Psoas muscle (tissue), 8 donors: ENCODE data around the gene ADCY6. TPM values are rescaled to one million over a fixed set of nuclear protein-coding genes. Genes with fewer than 3 reads are reported as not detected.
A peak's percentile ranks its signal among the peaks of the same experiment; 100 is the strongest.

Experiments used
- ATAC-seq, 4 donors: fragments of 200-7000 bp; cut with Tn5 transposase; one replicate each; pipeline ENCODE4 v1.9.1; 2020; ENCODE audit warnings: moderate library complexity in 3 of 4, mild to moderate bottlenecking in 2 of 4
- DNase-seq, 2 donors: peaks; one replicate each; pipeline ENCODE4 v3.0.0-alpha.2; 2020
- H3K27ac ChIP-seq: fragments of 200-600 bp; one replicate; pipeline ENCODE4 v1.8.0; 2022
- H3K27me3 ChIP-seq, 3 donors: fragments of 200-600 bp in 1 of 3; one replicate each; pipeline versions ENCODE4 v1.6.1 to v1.8.0; 2013 to 2022; ENCODE audit warnings: low read length in 2 of 3, mild to moderate bottlenecking in 2 of 3, moderate library complexity in 1 of 3; ENCODE audit not compliant: insufficient read depth in 3 of 3
- H3K36me3 ChIP-seq, 2 donors: fragments of 200-600 bp in 1 of 2; one replicate each; pipeline versions ENCODE4 v1.6.1 to v1.8.0; 2013 to 2022; ENCODE audit warnings: low read depth in 1 of 2, mild to moderate bottlenecking in 1 of 2, moderate library complexity in 1 of 2; ENCODE audit not compliant: insufficient read depth in 1 of 2
- H3K4me1 ChIP-seq: fragments of 200-600 bp; one replicate; pipeline ENCODE4 v1.8.0; 2022
- H3K4me3 ChIP-seq: fragments of 200-600 bp; one replicate; pipeline ENCODE4 v1.8.0; 2022; ENCODE audit warnings: mild to moderate bottlenecking
- H3K9me3 ChIP-seq: fragments of 200-600 bp; one replicate; pipeline ENCODE4 v1.8.0; 2022
- WGBS, 3 donors: extraction: QIAGEN DNeasy Blood & Tissue Kit; methylation state at CpG; one replicate each; pipeline versions ENCODE4 v1.1.6 to v1.1.7; 2013; 5-methylcytosine and 5-hydroxymethylcytosine counted together
- intact Hi-C, 2 donors: fragments of 100-400 bp; cut with DNase I; formaldehyde crosslinking; loops; one replicate each; pipeline versions ENCODE4 v1.11.0 to v1.14.2; 2022
- long read RNA-seq, 2 donors: library from polyadenylated mRNA; unstranded; transcript quantifications; one replicate each; pipeline ENCODE4 v2.0.0, GENCODE V29; 2021
- polyA plus RNA-seq, 3 donors: library from polyadenylated mRNA; stranded (reverse); fragments of 200-250 nt; gene quantifications; one replicate each; pipeline ENCODE4 v1.2.3, GENCODE V29; 2013
- total RNA-seq, 4 donors: library from RNA; stranded (reverse); fragmentation: NEBNext Ultra II Directional in 2 of 4; extraction: Animal tissue kit (Norgen Biotek cat#: 25700) in 2 of 4; gene quantifications; one replicate each; pipeline versions ENCODE4 v1.2.1 to v1.2.4, GENCODE V29; 2021 to 2023
- TF ChIP-seq, protein P1 (sequence below): fragments of 200-600 bp; IDR thresholded peaks from one replicate; pipeline ENCODE4 v1.8.0; 2022; ENCODE audit warnings: antibody characterized with exemption
- donor health status: healthy with polysubstance abuse.
- donor health status: DM: no; HTN: no; CAD: no; lungs with moderate emphysema.
- donor health status: Bipolar disorder and iron deficiency.
- donor health status: healthy.
- donor health status: DM: yes; HTN: yes; CAD: no.
- donor health status: DM: no; HTN: no; CAD: no.
- donor health status: DM: no; HTN: no; CAD: no.
- donor health status: DM: yes; HTN: yes; CAD: no.

Gene ADCY6
- 10 to 100 TPM; 13.1 to 18.9 (median 13.4) TPM for total RNA-seq
- 1 to 10 TPM; 5.3 to 9.2 (median 7.6) TPM for polyA plus RNA-seq
- long read RNA-seq, donor 1, partial matches to known transcripts, result 5 of 8 reads
- long read RNA-seq, donor 1, other reads (novel, unspliced or antisense), result 3 of 8 reads
- long read RNA-seq, donor 2, partial matches to known transcripts, result 12 of 22 reads
- long read RNA-seq, donor 2, other reads (novel, unspliced or antisense), result 10 of 22 reads

DNA sequence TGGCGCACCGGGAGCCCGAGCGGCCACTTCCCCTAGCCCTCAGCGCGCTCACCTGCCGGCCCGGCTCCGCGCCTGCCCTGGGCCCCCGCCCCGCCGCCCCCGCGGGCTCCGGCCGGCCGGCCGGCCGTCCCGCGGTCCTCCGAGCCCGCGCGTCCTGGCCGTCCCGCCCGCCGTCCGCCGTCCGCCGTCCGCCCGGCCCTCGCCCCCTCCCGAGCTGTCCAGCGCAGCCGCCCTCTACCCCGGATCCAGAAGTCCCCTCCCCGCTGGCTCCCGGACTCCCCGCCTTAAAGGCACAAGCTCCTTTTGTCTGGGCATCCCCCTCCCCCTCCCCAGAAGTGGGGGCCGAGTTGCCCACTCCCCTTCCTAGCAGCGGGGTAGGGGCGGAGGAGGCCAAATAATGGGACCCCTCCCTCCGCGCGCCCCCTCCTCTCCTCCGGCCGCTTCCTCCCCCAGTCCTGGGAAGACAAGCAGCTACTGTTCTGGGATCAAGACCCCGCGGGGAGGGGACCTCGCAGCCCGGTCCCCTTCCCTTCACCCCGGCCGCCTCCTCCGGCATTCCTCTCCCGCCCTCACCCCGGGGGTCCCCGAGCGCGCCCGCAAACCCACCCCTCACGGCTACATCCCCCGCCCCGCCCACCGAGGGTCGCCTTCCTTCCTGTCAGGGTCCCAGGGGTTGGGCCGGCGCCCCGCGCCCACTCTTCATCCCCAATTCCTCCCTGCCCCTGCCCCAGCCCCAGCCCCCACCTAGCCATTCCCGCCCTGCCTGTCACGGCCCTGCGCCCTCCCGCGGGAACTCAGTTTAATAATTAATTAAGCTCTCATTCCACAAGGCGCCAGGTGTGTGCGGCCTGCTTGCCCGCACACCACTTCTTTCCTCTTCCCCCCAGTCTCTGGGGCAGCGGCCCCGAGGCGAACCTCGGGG is at the start of gene ADCY6:
Gene ADCY6 (minus strand): TSS at position 236 of the 922 bp plus-strand sequence. CDS start 5,655 bp downstream, outside the sequence.
- Histone ChIP-seq H3K36me3 (no peaks in the 10 kb centered on the region), H3K4me3 (peak within 1 kb of the TSS; percentile 97), H3K27ac (peak within 1 kb of the TSS; percentile 75), H3K27me3 (no peaks in the 10 kb centered on the region), H3K4me1 (peaks cover 8% of the 10 kb centered on the region), H3K9me3 (no peaks in the 10 kb centered on the region)
- DNase-seq (peak; percentile 77 to 87), ATAC-seq (peak; percentile 85 to 93 (median 90))
- intact Hi-C loops, result no loop called here
- TF ChIP-seq, protein P1, sequence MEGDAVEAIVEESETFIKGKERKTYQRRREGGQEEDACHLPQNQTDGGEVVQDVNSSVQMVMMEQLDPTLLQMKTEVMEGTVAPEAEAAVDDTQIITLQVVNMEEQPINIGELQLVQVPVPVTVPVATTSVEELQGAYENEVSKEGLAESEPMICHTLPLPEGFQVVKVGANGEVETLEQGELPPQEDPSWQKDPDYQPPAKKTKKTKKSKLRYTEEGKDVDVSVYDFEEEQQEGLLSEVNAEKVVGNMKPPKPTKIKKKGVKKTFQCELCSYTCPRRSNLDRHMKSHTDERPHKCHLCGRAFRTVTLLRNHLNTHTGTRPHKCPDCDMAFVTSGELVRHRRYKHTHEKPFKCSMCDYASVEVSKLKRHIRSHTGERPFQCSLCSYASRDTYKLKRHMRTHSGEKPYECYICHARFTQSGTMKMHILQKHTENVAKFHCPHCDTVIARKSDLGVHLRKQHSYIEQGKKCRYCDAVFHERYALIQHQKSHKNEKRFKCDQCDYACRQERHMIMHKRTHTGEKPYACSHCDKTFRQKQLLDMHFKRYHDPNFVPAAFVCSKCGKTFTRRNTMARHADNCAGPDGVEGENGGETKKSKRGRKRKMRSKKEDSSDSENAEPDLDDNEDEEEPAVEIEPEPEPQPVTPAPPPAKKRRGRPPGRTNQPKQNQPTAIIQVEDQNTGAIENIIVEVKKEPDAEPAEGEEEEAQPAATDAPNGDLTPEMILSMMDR, result no peak
- 0 to 1% (median 1%) methylated on average over 58 to 86 of the region's 86 CpGs for WGBS, 3 donors

DNA sequence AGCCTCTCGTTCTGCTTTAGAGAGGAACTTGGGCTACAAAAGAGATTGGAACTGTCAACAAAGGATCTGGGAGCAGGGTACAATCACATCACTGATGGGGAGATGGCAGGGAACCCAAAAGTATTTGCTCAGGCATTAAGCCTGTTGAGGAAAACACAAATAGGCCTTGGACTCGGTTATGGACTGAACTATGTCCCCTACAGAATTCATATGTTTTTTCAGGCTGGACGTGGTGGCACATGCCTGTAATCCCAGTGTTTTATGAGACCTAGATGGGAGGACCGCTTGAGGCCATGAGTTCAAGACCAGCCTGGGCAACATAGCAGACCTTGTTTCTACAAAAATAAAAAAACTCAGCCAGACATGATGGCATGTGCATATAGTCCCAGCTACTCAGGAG is 49.2 kb upstream of the ADCY6 start:
- intact Hi-C loops, result no loop called here

GRCh38 chr12:48832321-48833060 is 43.6 kb upstream of the ADCY6 start:
- no peak for ATAC-seq
- no peak overlapping the region for H3K4me3 ChIP-seq
- no peak for DNase-seq
- H3K27me3 ChIP-seq, result no peaks in the 10 kb centered on the region
- H3K9me3 ChIP-seq, result no peaks in the 10 kb centered on the region
- intact Hi-C loops, result no loop called here
- 87 to 90% (median 88%) methylated on average over 12 of the region's 12 CpGs for WGBS, 3 donors
- TF ChIP-seq, protein P1, result no peak
- no peak overlapping the region for H3K27ac ChIP-seq
- peaks cover 21 to 98% of the 10 kb centered on the region in 2 donors for H3K36me3 ChIP-seq
- no peaks in the 10 kb centered on the region for H3K4me1 ChIP-seq

More for the DNA sequence above, 49.2 kb upstream of the ADCY6 start:
- TF ChIP-seq, protein P1, result no peak
- no peaks in the 10 kb centered on the region for H3K27me3 ChIP-seq
- ATAC-seq (no peak), DNase-seq (no peak)
- H3K9me3 ChIP-seq, result no peaks in the 10 kb centered on the region
- WGBS, 3 donors, result 85 to 95% (median 85%) methylated on average over 4 of the region's 4 CpGs
- no peak overlapping the region for H3K27ac ChIP-seq
- no peaks in the 10 kb centered on the region for H3K4me1 ChIP-seq
- H3K4me3 ChIP-seq, result no peak overlapping the region
- peaks cover 16 to 83% of the 10 kb centered on the region in 2 donors for H3K36me3 ChIP-seq

GRCh38 chr12:48831257-48831656 is 42.4 kb upstream of the ADCY6 start:
- TF ChIP-seq, protein P1, result no peak
- peaks cover 21 to 91% of the 10 kb centered on the region in 2 donors for H3K36me3 ChIP-seq
- H3K9me3 ChIP-seq, result no peaks in the 10 kb centered on the region
- intact Hi-C loops, result no loop called here
- H3K4me3 ChIP-seq, result no peak overlapping the region
- no peaks in the 10 kb centered on the region for H3K27me3 ChIP-seq
- no peak overlapping the region for H3K27ac ChIP-seq
- no peak for DNase-seq
- no peaks in the 10 kb centered on the region for H3K4me1 ChIP-seq
- ATAC-seq, result no peak
- 87 to 92% (median 88%) methylated on average over 6 of the region's 6 CpGs for WGBS, 3 donors
